Stomach (tissue), 9 donors: Measurements from ENCODE around the gene DDI2. TPM values are rescaled to one million over a fixed set of nuclear protein-coding genes. Genes with fewer than 3 reads are reported as not detected.

ENCODE experiments used
- DNase-seq, 2 donors: peaks; one replicate each; pipeline versions ENCODE4 v3.0.0 to v3.0.0-alpha.2; 2013 to 2019
- H3K27ac ChIP-seq, 5 donors: fragments of 200-600 bp in 4 of 5; sonication (generic) in 4 of 5; one replicate each; pipeline ENCODE4 v1.5.1; 2013 to 2019; ENCODE audit warnings: mild to moderate bottlenecking in 1 of 5, moderate library complexity in 1 of 5
- H3K27me3 ChIP-seq, 3 donors: fragments of 200-600 bp; sonication (generic); one replicate each; pipeline ENCODE4 v1.5.1; 2017 to 2019; ENCODE audit warnings: mixed run types in 1 of 3
- H3K36me3 ChIP-seq, 4 donors: fragments of 200-600 bp; sonication (generic); 1 replicate in 3 of 4; 2 replicates in 1 of 4; pipeline ENCODE4 v1.5.1; 2016 to 2019
- H3K4me1 ChIP-seq, 4 donors: fragments of 200-600 bp; sonication (generic); one replicate each; pipeline ENCODE4 v1.5.1; 2016 to 2019
- H3K4me3 ChIP-seq, 4 donors: fragments of 200-600 bp; sonication (generic) in 3 of 4; one replicate each; pipeline ENCODE4 v1.5.1; 2016 to 2019; ENCODE audit warnings: mild to moderate bottlenecking in 1 of 4
- H3K9me3 ChIP-seq, 4 donors: fragments of 200-600 bp; sonication (generic); one replicate each; pipeline ENCODE4 v1.5.1; 2016 to 2019
- EP300 ChIP-seq: sonication (generic); formaldehyde crosslinking; IDR thresholded peaks from one replicate; pipeline ENCODE4 v1.6.1; 2017; ENCODE audit warnings: antibody characterized with exemption
- POLR2A ChIP-seq, 4 donors: fragments of 450-650 bp; IDR thresholded peaks; one replicate each; pipeline ENCODE4 v1.6.1; 2016; ENCODE audit warnings: antibody characterized with exemption in 4 of 4, control low read depth in 2 of 4, mild to moderate bottlenecking in 1 of 4, moderate library complexity in 1 of 4
- POLR2AphosphoS5 ChIP-seq, 3 donors: sonication (generic); formaldehyde crosslinking; IDR thresholded peaks; one replicate each; pipeline ENCODE4 v1.6.1; 2016; ENCODE audit warnings: antibody characterized with exemption in 3 of 3
- WGBS, 5 donors: extraction: QIAGEN DNeasy Blood & Tissue Kit in 3 of 5; methylation state at CpG; one replicate each; pipeline versions ENCODE4 v1.1.5 to v1.1.7; 2013 to 2018; 5-methylcytosine and 5-hydroxymethylcytosine counted together
- intact Hi-C: fragments of 100-400 bp; cut with DNase I; formaldehyde crosslinking; loops from one replicate; pipeline ENCODE4 v1.15.1; 2023; ENCODE audit warnings: low total_unique reads
- polyA plus RNA-seq, 3 donors: library from polyadenylated mRNA; stranded (reverse); fragments of 200-250 nt; gene quantifications; one replicate each; pipeline ENCODE4 v1.2.3, GENCODE V29; 2013
- total RNA-seq, 5 donors: library from RNA; depleted of rRNA; stranded (reverse); fragments of >200 nt; gene quantifications; one replicate each; pipeline versions ENCODE4 v1.1.0 to v1.2.3, GENCODE V29; 2014 to 2016
- TF ChIP-seq, protein P1 (sequence below), 7 experiments: fragments of 450-650 bp in 4 of 7; fragments of 200-600 bp in 3 of 7; sonication (generic) in 3 of 7; IDR thresholded peaks; one replicate each; pipeline ENCODE4 v1.5.1; 2016 to 2019; ENCODE audit warnings: antibody characterized with exemption in 7 of 7, control low read depth in 2 of 7, mild to moderate bottlenecking in 1 of 7
- donor health status: healthy with polysubstance abuse.
- donor health status: Bipolar disorder and iron deficiency.
- donor health status: healthy.

Gene DDI2
- total and polyA plus RNA-seq, 8 donors: 3.1 to 261 (median 16.6) TPM

DNA sequence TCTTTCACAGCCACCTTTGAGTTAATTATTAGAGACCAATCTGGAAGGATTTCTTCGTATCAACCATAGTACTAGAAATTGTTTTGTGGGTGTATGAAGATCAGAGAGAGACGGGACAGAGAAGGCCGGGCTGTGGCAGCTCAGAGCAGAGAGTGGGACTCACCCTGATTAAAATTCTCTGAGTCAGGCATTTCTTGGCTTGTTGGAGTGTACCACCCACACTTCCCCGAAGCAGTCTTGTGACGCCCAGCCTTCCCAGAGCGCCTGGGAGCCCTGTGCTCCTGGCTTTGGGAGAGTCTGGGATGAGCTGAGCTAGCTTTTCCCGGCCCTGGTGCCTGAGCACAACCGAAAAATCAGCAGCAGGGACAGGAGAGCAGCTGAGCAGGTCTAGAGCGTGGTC is 86.3 kb downstream of the DDI2 start:
- Histone ChIP-seq H3K27me3 (no peaks in the 10 kb centered on the region), H3K4me1 (peaks cover 30 to 79% (median 52%) of the 10 kb centered on the region in 4 donors), H3K4me3 (no peak overlapping the region), H3K36me3 (peaks cover 0 to 10% (median 4%) of the 10 kb centered on the region in 4 donors), H3K9me3 (no peaks in the 10 kb centered on the region), H3K27ac (peak overlapping the region; percentile 78 to 91 (median 87))
- DNase-seq: peak; percentile 60 to 87
- peak; percentile 69 to 90 (median 75) for TF ChIP-seq POLR2AphosphoS5 (IDR thresholded peaks at IDR 0.05)
- TF ChIP-seq EP300: peak; percentile 32
- no peak for TF ChIP-seq POLR2A (IDR thresholded peaks at IDR 0.05)
- TF ChIP-seq, protein P1, sequence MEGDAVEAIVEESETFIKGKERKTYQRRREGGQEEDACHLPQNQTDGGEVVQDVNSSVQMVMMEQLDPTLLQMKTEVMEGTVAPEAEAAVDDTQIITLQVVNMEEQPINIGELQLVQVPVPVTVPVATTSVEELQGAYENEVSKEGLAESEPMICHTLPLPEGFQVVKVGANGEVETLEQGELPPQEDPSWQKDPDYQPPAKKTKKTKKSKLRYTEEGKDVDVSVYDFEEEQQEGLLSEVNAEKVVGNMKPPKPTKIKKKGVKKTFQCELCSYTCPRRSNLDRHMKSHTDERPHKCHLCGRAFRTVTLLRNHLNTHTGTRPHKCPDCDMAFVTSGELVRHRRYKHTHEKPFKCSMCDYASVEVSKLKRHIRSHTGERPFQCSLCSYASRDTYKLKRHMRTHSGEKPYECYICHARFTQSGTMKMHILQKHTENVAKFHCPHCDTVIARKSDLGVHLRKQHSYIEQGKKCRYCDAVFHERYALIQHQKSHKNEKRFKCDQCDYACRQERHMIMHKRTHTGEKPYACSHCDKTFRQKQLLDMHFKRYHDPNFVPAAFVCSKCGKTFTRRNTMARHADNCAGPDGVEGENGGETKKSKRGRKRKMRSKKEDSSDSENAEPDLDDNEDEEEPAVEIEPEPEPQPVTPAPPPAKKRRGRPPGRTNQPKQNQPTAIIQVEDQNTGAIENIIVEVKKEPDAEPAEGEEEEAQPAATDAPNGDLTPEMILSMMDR (IDR thresholded peaks at IDR 0.05): no peak
- intact Hi-C loops: no loop called here
- 22 to 27% (median 25%) methylated on average over 9 of the region's 9 CpGs for WGBS, 5 donors

DNA sequence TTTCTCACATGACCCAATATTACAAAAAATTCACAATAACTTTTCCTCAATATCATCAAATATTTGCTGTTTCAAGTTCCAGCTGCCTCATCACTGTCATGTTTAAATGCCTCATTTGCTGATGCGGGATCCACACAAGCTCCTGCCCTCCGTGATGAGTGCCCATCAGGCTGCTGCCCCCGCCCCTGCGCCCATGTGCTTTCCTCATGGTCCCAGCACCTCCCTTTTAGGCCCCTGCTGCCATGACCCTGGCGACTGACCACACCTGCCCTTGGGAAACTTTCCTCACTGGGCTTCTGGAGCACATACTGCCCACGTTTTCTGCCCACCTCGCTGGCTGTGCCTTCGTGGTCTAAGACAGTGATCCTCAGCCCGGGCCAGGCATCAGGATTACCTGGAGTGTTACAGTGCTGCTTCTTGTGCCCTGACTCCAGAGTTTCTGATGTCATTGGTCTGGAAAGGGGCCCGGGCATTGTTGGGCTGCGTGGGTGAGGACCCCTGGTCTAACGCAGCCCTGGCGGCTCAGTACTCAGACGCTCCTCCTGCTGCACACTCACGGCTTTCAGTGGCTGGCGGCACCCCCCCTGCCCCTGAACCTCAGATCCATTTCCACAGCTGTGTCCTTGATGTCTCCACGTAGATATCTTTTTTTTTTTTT is 87.4 kb downstream of the DDI2 start:
- no peak overlapping the region for H3K4me3 ChIP-seq
- H3K27me3 ChIP-seq: no peaks in the 10 kb centered on the region
- TF ChIP-seq, protein P1 (IDR thresholded peaks at IDR 0.05): no peak
- TF ChIP-seq EP300 (no peak), POLR2AphosphoS5 (IDR thresholded peaks at IDR 0.05) (no peak), POLR2A (IDR thresholded peaks at IDR 0.05) (no peak)
- intact Hi-C loops: no loop called here
- 88 to 95% (median 91%) methylated on average over 15 to 17 of the region's 17 CpGs for WGBS, 5 donors
- DNase-seq: no peak
- no peaks in the 10 kb centered on the region for H3K9me3 ChIP-seq
- H3K27ac ChIP-seq: peak overlapping the region in 4 of 5 donors; percentile 78 to 91 (median 88)
- peaks cover 30 to 88% (median 61%) of the 10 kb centered on the region in 4 donors for H3K4me1 ChIP-seq
- H3K36me3 ChIP-seq: peaks cover 0 to 10% (median 4%) of the 10 kb centered on the region in 4 donors

DNA sequence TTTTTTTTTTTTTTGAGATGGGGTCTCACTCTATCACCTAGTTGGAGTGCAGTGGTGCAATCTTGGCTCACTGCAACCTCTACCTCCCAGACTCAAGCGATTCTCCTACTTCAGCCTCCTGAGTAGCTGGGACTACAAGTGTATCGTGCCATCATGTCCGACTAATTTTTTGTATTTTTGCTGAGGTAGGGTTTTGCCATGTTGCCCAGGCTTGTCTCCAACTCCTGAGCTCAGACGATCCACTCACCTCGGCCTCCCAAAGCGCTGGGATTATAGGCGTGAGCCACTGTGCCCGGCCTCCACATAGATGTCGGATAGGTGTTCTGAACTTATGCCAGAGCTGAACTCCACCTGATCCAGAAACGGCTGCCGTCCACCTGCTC is 87.9 kb downstream of the DDI2 start:
- Histone ChIP-seq H3K4me1 (peaks cover 26 to 84% (median 59%) of the 10 kb centered on the region in 4 donors), H3K27me3 (no peaks in the 10 kb centered on the region), H3K4me3 (no peak overlapping the region), H3K9me3 (no peaks in the 10 kb centered on the region), H3K36me3 (peaks cover 0 to 10% (median 4%) of the 10 kb centered on the region in 4 donors), H3K27ac (peak overlapping the region in 4 of 5 donors; percentile 78 to 91 (median 88))
- intact Hi-C loops: no loop called here
- 95 to 97% (median 95%) methylated on average over 10 to 11 of the region's 11 CpGs for WGBS, 5 donors
- no peak for TF ChIP-seq POLR2AphosphoS5 (IDR thresholded peaks at IDR 0.05)
- no peak for TF ChIP-seq EP300
- TF ChIP-seq POLR2A (IDR thresholded peaks at IDR 0.05): no peak
- TF ChIP-seq, protein P1 (IDR thresholded peaks at IDR 0.05): no peak
- no peak for DNase-seq

DNA sequence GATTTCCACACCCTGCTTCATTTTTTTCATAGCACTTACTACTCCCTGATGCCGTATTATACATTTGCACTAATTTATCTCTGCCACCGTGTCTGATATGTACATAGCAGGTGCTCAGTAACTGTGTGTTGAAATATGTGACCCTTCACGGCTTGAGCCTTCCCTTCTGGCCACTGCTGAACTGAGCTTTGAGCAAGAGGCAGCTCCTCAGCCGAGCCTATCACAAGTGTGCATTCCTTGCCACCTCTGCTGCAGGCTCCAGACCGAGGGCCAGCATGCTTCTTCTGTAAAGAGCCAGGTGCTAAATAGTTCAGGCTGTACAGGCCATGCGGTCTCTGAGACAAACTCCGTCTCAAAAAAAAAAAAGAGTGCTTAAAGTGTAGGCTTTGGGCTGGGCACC is 89.5 kb downstream of the DDI2 start:
- no peak overlapping the region for H3K4me3 ChIP-seq
- no peaks in the 10 kb centered on the region for H3K9me3 ChIP-seq
- 37 to 62% (median 51%) methylated on average over 7 of the region's 7 CpGs for WGBS, 5 donors
- H3K27ac ChIP-seq: peak overlapping the region in 1 of 5 donors; percentile 91
- H3K4me1 ChIP-seq: peaks cover 21 to 74% (median 51%) of the 10 kb centered on the region in 4 donors
- H3K27me3 ChIP-seq: no peaks in the 10 kb centered on the region
- H3K36me3 ChIP-seq: peaks cover 0 to 10% (median 4%) of the 10 kb centered on the region in 4 donors
- DNase-seq: peak; percentile 41 to 50
- no peak for TF ChIP-seq POLR2AphosphoS5 (IDR thresholded peaks at IDR 0.05)
- TF ChIP-seq EP300: no peak
- TF ChIP-seq, protein P1 (IDR thresholded peaks at IDR 0.05): no peak
- TF ChIP-seq POLR2A (IDR thresholded peaks at IDR 0.05): no peak
- intact Hi-C loops: no loop called here
